Tibial nerve (tissue), 4 donors: Measurements from ENCODE around the gene IL17F.

Source experiments
- EP300 ChIP-seq, 2 donors: sonication (generic); formaldehyde crosslinking; IDR thresholded peaks; one replicate each; pipeline ENCODE4 v1.6.1; 2017; ENCODE audit warnings: antibody characterized with exemption in 2 of 2, mild to moderate bottlenecking in 1 of 2
- TF ChIP-seq, protein P1 (sequence below), 5 experiments: fragments of 200-600 bp in 3 of 5; fragments of 450-650 bp in 2 of 5; sonication (generic) in 3 of 5; IDR thresholded peaks; one replicate each; pipeline ENCODE4 v1.5.1; 2016 to 2019; ENCODE audit warnings: antibody characterized with exemption in 5 of 5, mild to moderate bottlenecking in 3 of 5, moderate library complexity in 2 of 5

DNA sequence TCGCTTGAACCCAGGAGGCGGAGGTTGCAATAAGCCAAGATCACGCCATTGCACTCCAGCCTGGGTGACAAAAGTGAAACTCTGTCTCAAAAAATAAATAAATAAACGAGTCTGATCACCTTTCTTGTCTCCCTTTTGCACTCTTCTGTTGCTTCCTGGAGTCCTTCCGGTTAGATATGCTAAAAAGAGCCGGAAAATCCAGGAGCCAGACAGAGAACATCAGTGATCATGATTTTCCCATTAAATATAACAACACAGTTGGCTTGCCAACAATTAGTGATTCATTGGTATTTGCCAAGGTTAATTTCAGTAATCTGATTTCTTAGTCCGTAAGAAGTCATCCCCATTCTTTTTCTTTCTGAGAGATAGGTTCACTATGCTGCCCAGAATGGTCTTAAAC is 43.9 kb upstream of the IL17F start:
- no peak for TF ChIP-seq EP300 (IDR thresholded peaks at IDR 0.05)
- TF ChIP-seq, protein P1, sequence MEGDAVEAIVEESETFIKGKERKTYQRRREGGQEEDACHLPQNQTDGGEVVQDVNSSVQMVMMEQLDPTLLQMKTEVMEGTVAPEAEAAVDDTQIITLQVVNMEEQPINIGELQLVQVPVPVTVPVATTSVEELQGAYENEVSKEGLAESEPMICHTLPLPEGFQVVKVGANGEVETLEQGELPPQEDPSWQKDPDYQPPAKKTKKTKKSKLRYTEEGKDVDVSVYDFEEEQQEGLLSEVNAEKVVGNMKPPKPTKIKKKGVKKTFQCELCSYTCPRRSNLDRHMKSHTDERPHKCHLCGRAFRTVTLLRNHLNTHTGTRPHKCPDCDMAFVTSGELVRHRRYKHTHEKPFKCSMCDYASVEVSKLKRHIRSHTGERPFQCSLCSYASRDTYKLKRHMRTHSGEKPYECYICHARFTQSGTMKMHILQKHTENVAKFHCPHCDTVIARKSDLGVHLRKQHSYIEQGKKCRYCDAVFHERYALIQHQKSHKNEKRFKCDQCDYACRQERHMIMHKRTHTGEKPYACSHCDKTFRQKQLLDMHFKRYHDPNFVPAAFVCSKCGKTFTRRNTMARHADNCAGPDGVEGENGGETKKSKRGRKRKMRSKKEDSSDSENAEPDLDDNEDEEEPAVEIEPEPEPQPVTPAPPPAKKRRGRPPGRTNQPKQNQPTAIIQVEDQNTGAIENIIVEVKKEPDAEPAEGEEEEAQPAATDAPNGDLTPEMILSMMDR (IDR thresholded peaks at IDR 0.05) = no peak
